ENCODE data around the gene NPC1. TPM values are rescaled to one million over a fixed set of nuclear protein-coding genes. Genes with fewer than 3 reads are reported as not detected.

Gene NPC1
- total RNA-seq, 1 experiment from 2014 or later = 29.5 TPM

DNA sequence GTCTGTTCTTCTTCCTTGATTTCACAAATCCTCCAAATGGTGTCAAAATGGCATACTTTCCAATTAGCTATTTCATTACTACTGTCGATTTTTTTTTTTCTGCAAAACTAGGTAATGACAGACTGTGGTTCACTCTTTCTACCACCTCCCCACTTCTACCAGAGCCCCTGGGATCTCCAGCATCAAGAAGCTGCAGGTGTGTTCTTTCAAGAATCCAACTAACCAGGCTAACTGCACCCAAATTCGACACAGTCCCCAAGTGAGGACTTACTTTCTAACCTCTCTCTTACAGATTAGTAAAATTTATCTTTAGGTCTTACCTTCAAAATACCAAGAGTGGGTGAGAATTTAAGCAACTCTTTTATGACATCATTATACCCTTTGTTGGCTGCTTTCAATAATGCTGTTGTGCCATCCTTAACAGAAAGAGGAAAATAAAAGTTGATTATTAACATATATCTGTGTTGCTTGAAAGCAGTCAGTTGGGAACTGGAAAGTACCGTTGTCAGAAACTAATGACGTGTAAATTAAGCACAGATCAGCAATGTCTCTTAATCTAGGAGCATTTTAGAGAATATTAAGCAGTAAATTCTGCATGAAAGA, 31.2 kb upstream of the NPC1 start:
- Histone ChIP-seq H3K9me3 (no peaks in the 10 kb centered on the region), H3K27me3 (replicated peaks; ENCODE audit: control insufficient read depth, insufficient read depth, low read length) (no peaks in the 10 kb centered on the region), H3K4me1 (peaks cover 11% of the 10 kb centered on the region), H3K4me3 (ENCODE audit: low read depth, low read length) (no peak overlapping the region), H3K36me3 (ENCODE audit: control insufficient read depth, insufficient read depth, low read length) (no peaks in the 10 kb centered on the region)
- H3K4me3 Mint-ChIP-seq (ENCODE audit: unreplicated experiment) = no peak overlapping the region
- no peak for DNase-seq
- intact Hi-C loops (cut with micrococcal nuclease; ENCODE audit: unreplicated experiment) = no loop called here
- no TSS peak for BruUV-seq (replicated peaks)
- TF ChIP-seq, protein P1, sequence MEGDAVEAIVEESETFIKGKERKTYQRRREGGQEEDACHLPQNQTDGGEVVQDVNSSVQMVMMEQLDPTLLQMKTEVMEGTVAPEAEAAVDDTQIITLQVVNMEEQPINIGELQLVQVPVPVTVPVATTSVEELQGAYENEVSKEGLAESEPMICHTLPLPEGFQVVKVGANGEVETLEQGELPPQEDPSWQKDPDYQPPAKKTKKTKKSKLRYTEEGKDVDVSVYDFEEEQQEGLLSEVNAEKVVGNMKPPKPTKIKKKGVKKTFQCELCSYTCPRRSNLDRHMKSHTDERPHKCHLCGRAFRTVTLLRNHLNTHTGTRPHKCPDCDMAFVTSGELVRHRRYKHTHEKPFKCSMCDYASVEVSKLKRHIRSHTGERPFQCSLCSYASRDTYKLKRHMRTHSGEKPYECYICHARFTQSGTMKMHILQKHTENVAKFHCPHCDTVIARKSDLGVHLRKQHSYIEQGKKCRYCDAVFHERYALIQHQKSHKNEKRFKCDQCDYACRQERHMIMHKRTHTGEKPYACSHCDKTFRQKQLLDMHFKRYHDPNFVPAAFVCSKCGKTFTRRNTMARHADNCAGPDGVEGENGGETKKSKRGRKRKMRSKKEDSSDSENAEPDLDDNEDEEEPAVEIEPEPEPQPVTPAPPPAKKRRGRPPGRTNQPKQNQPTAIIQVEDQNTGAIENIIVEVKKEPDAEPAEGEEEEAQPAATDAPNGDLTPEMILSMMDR (IDR thresholded peaks at IDR 0.05; ENCODE audit: insufficient read depth in 1 of 2, low read depth in 1 of 2, low read length in 1 of 2, severe bottlenecking in 1 of 2, unreplicated experiment in 1 of 2) = no peak
- H3K36me3 Mint-ChIP-seq (ENCODE audit: insufficient read depth, unreplicated experiment) = no peaks in the 10 kb centered on the region
- CTCF ChIA-PET = no interaction called here
- H3K4me1 Mint-ChIP-seq (ENCODE audit: low read depth, unreplicated experiment) = peaks cover 11% of the 10 kb centered on the region
- H3K27me3 Mint-ChIP-seq (ENCODE audit: insufficient read depth, unreplicated experiment) = no peaks in the 10 kb centered on the region
- POLR2A ChIA-PET = no interaction called here
- H3K9me3 Mint-ChIP-seq (ENCODE audit: unreplicated experiment) = no peaks in the 10 kb centered on the region
- H3K27ac Mint-ChIP-seq (ENCODE audit: unreplicated experiment) = no peak overlapping the region

DNA sequence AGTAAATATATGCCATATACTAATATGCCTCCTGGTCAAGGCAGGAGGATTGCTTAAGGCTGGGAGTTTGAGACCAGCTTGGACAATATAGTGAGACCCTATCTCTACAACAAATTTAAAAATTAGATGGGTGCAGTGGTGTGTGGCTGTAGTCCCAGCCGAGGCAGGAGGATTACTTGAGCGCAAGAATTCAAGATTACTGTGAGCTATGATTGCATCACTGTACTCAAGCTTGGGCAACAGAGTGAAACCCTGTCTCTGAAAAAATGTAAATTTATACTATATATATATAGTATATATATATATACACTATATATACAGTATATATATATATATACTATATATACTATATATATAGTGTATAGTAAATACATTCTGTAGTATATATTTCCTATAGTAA, 30.0 kb upstream of the NPC1 start:
- BruUV-seq (replicated peaks) = no TSS peak
- no peak overlapping the region for H3K27ac Mint-ChIP-seq (ENCODE audit: unreplicated experiment)
- no peak overlapping the region for H3K4me3 ChIP-seq (ENCODE audit: low read depth, low read length)
- no peaks in the 10 kb centered on the region for H3K27me3 ChIP-seq (replicated peaks; ENCODE audit: control insufficient read depth, insufficient read depth, low read length)
- no peaks in the 10 kb centered on the region for H3K9me3 ChIP-seq
- intact Hi-C loops (cut with micrococcal nuclease; ENCODE audit: unreplicated experiment) = no loop called here
- no peaks in the 10 kb centered on the region for H3K36me3 ChIP-seq (ENCODE audit: control insufficient read depth, insufficient read depth, low read length)
- H3K4me3 Mint-ChIP-seq (ENCODE audit: unreplicated experiment) = no peak overlapping the region
- ChIA-PET POLR2A (no interaction called here), CTCF (no interaction called here)
- TF ChIP-seq, protein P1 (IDR thresholded peaks at IDR 0.05; ENCODE audit: insufficient read depth in 1 of 2, low read depth in 1 of 2, low read length in 1 of 2, severe bottlenecking in 1 of 2, unreplicated experiment in 1 of 2) = no peak
- no peak for DNase-seq
- peaks cover 20% of the 10 kb centered on the region for H3K4me1 Mint-ChIP-seq (ENCODE audit: low read depth, unreplicated experiment)
- peaks cover 17% of the 10 kb centered on the region for H3K4me1 ChIP-seq
- no peaks in the 10 kb centered on the region for H3K36me3 Mint-ChIP-seq (ENCODE audit: insufficient read depth, unreplicated experiment)
- no peaks in the 10 kb centered on the region for H3K27me3 Mint-ChIP-seq (ENCODE audit: insufficient read depth, unreplicated experiment)
- H3K9me3 Mint-ChIP-seq (ENCODE audit: unreplicated experiment) = no peaks in the 10 kb centered on the region

DNA sequence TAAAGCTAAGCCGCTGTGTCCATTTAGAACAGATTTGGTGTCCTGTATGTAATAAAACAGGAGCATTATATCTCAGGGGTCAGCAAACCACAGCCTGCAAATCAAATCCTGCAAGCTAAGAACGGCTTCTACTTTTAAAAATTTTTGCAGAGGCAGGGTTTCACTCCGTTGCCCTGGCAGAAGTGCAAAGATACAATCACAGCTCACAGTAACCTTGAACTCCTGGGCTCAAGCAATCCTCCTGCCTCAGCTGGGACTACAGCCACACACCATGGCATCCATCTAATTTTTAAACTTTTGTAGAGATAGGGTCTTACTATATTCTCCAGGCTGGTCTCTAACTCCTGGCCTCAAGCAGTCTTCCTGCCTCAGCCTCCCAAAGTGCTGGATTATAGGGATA, 28.6 kb upstream of the NPC1 start:
- no peak overlapping the region for H3K27ac Mint-ChIP-seq (ENCODE audit: unreplicated experiment)
- H3K9me3 Mint-ChIP-seq (ENCODE audit: unreplicated experiment) = no peaks in the 10 kb centered on the region
- peaks cover 21% of the 10 kb centered on the region for H3K4me1 Mint-ChIP-seq (ENCODE audit: low read depth, unreplicated experiment)
- Histone ChIP-seq H3K4me3 (ENCODE audit: low read depth, low read length) (no peak overlapping the region), H3K9me3 (no peaks in the 10 kb centered on the region), H3K4me1 (peaks cover 20% of the 10 kb centered on the region), H3K36me3 (ENCODE audit: control insufficient read depth, insufficient read depth, low read length) (no peaks in the 10 kb centered on the region), H3K27me3 (replicated peaks; ENCODE audit: control insufficient read depth, insufficient read depth, low read length) (no peaks in the 10 kb centered on the region)
- H3K36me3 Mint-ChIP-seq (ENCODE audit: insufficient read depth, unreplicated experiment) = no peaks in the 10 kb centered on the region
- CTCF ChIA-PET = no interaction called here
- no peak overlapping the region for H3K4me3 Mint-ChIP-seq (ENCODE audit: unreplicated experiment)
- no peak for DNase-seq
- H3K27me3 Mint-ChIP-seq (ENCODE audit: insufficient read depth, unreplicated experiment) = no peaks in the 10 kb centered on the region
- POLR2A ChIA-PET = no interaction called here
- BruUV-seq (replicated peaks) = no TSS peak
- TF ChIP-seq, protein P1 (IDR thresholded peaks at IDR 0.05; ENCODE audit: insufficient read depth in 1 of 2, low read depth in 1 of 2, low read length in 1 of 2, severe bottlenecking in 1 of 2, unreplicated experiment in 1 of 2) = no peak
- intact Hi-C loops (cut with micrococcal nuclease; ENCODE audit: unreplicated experiment) = no loop called here
